HEK293 (cell line): ENCODE results near the gene FLG.
"Not testable (repeated sequence)": the region's sequence is repeated elsewhere in the genome, so short reads cannot be mapped to it uniquely, and the experiment has no call there.

ENCODE experiments used
- BCL11A ChIP-seq: fragments of 450-650 bp; formaldehyde crosslinking; IDR thresholded peaks from 2 replicates; pipeline ENCODE4 v1.5.1; 2016; ENCODE audit warnings: low read depth, missing biosample characterization, missing genetic modification characterization
- ZNF155 ChIP-seq: fragments of 450-650 bp; formaldehyde crosslinking; IDR thresholded peaks from 2 replicates; pipeline ENCODE4 v1.5.1; 2016; ENCODE audit warnings: missing biosample characterization, missing genetic modification characterization
- ZNF239 ChIP-seq: fragments of 450-650 bp; formaldehyde crosslinking; IDR thresholded peaks from 2 replicates; pipeline ENCODE4 v1.5.1; 2016; ENCODE audit warnings: missing biosample characterization, missing genetic modification characterization
- ZNF248 ChIP-seq: fragments of 450-650 bp; formaldehyde crosslinking; IDR thresholded peaks from 2 replicates; pipeline ENCODE4 v1.5.1; 2017; ENCODE audit warnings: missing biosample characterization, missing genetic modification characterization
- ZNF324 ChIP-seq: fragments of 450-650 bp; formaldehyde crosslinking; IDR thresholded peaks from 2 replicates; pipeline ENCODE4 v1.5.1; 2016; ENCODE audit warnings: missing biosample characterization, missing genetic modification characterization
- ZNF350 ChIP-seq: fragments of 450-650 bp; formaldehyde crosslinking; IDR thresholded peaks from 2 replicates; pipeline ENCODE4 v1.5.0; 2017; ENCODE audit warnings: missing biosample characterization, mild to moderate bottlenecking, missing genetic modification characterization
- ZNF426 ChIP-seq: fragments of 450-650 bp; formaldehyde crosslinking; IDR thresholded peaks from 2 replicates; pipeline ENCODE4 v1.5.1; 2017; ENCODE audit warnings: missing biosample characterization, missing genetic modification characterization, mild to moderate bottlenecking, inconsistent platforms, moderate library complexity
- ZNF664 ChIP-seq: fragments of 450-650 bp; formaldehyde crosslinking; IDR thresholded peaks from 2 replicates; pipeline ENCODE4 v1.5.1; 2016; ENCODE audit warnings: missing biosample characterization, missing genetic modification characterization
- ZNF76 ChIP-seq: fragments of 450-650 bp; formaldehyde crosslinking; IDR thresholded peaks from 2 replicates; pipeline ENCODE4; 2016; ENCODE audit warnings: low read depth, missing biosample characterization, missing genetic modification characterization, borderline replicate concordance
- ZNF843 ChIP-seq: fragments of 450-650 bp; formaldehyde crosslinking; IDR thresholded peaks from 2 replicates; pipeline ENCODE4 v1.5.1; 2016; ENCODE audit warnings: missing biosample characterization, missing genetic modification characterization
- TF ChIP-seq, protein P1 (sequence below): fragments of 450-650 bp; formaldehyde crosslinking; IDR thresholded peaks from 2 replicates; pipeline ENCODE4 v1.5.1; 2016; ENCODE audit warnings: missing biosample characterization, missing genetic modification characterization
- TF ChIP-seq, protein P2 (sequence below): fragments of 450-650 bp; formaldehyde crosslinking; IDR thresholded peaks from 2 replicates; pipeline ENCODE4 v1.5.1; 2016; ENCODE audit warnings: missing biosample characterization, missing genetic modification characterization
- TF ChIP-seq, protein P3 (sequence below): fragments of 450-650 bp; formaldehyde crosslinking; IDR thresholded peaks from 2 replicates; pipeline ENCODE4 v1.5.1; 2016; ENCODE audit warnings: missing biosample characterization, missing genetic modification characterization

DNA sequence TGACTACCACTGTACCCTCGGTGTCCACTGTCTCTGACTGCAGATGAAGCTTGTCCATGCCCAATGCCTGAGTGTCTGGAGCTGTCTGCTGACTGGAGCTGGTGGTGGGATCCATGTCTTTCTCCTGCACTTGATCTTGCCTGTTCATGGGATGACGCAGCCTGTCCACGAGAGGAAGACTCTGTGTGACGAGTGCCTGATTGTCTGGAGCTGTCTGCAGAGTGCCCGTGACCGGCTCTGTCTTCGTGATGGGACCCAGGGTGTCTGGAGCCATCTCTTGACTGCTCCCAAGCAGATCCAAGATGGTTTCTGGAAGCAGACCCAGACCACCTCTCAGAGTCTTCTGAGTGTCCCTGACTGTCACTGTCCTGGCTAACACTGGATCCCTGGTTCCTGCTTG lies 16.3 kb downstream of the FLG start:
- not testable (repeated sequence) for TF ChIP-seq ZNF155 (tag by site-specific recombination); ZNF248 (tag by site-specific recombination); ZNF426 (tag by site-specific recombination); BCL11A (tag by site-specific recombination); ZNF324; ZNF239 (tag by site-specific recombination); ZNF76; ZNF843 (tag by site-specific recombination); ZNF350 (tag by site-specific recombination); ZNF664
- TF ChIP-seq, protein P1, sequence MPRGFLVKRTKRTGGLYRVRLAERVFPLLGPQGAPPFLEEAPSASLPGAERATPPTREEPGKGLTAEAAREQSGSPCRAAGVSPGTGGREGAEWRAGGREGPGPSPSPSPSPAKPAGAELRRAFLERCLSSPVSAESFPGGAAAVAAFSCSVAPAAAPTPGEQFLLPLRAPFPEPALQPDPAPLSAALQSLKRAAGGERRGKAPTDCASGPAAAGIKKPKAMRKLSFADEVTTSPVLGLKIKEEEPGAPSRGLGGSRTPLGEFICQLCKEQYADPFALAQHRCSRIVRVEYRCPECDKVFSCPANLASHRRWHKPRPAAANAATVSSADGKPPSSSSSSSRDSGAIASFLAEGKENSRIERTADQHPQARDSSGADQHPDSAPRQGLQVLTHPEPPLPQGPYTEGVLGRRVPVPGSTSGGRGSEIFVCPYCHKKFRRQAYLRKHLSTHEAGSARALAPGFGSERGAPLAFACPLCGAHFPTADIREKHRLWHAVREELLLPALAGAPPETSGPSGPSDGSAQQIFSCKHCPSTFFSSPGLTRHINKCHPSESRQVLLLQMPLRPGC (tag by site-specific recombination), result not testable (repeated sequence)
- TF ChIP-seq, protein P2, sequence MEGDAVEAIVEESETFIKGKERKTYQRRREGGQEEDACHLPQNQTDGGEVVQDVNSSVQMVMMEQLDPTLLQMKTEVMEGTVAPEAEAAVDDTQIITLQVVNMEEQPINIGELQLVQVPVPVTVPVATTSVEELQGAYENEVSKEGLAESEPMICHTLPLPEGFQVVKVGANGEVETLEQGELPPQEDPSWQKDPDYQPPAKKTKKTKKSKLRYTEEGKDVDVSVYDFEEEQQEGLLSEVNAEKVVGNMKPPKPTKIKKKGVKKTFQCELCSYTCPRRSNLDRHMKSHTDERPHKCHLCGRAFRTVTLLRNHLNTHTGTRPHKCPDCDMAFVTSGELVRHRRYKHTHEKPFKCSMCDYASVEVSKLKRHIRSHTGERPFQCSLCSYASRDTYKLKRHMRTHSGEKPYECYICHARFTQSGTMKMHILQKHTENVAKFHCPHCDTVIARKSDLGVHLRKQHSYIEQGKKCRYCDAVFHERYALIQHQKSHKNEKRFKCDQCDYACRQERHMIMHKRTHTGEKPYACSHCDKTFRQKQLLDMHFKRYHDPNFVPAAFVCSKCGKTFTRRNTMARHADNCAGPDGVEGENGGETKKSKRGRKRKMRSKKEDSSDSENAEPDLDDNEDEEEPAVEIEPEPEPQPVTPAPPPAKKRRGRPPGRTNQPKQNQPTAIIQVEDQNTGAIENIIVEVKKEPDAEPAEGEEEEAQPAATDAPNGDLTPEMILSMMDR, result not testable (repeated sequence)
- TF ChIP-seq, protein P3, sequence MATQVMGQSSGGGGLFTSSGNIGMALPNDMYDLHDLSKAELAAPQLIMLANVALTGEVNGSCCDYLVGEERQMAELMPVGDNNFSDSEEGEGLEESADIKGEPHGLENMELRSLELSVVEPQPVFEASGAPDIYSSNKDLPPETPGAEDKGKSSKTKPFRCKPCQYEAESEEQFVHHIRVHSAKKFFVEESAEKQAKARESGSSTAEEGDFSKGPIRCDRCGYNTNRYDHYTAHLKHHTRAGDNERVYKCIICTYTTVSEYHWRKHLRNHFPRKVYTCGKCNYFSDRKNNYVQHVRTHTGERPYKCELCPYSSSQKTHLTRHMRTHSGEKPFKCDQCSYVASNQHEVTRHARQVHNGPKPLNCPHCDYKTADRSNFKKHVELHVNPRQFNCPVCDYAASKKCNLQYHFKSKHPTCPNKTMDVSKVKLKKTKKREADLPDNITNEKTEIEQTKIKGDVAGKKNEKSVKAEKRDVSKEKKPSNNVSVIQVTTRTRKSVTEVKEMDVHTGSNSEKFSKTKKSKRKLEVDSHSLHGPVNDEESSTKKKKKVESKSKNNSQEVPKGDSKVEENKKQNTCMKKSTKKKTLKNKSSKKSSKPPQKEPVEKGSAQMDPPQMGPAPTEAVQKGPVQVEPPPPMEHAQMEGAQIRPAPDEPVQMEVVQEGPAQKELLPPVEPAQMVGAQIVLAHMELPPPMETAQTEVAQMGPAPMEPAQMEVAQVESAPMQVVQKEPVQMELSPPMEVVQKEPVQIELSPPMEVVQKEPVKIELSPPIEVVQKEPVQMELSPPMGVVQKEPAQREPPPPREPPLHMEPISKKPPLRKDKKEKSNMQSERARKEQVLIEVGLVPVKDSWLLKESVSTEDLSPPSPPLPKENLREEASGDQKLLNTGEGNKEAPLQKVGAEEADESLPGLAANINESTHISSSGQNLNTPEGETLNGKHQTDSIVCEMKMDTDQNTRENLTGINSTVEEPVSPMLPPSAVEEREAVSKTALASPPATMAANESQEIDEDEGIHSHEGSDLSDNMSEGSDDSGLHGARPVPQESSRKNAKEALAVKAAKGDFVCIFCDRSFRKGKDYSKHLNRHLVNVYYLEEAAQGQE (tag by site-specific recombination), result not testable (repeated sequence)
